GM12892 (cell line): Measurements from ENCODE around the gene SLC46A3.
"Not testable (repeated sequence)": the region's sequence is repeated elsewhere in the genome, so short reads cannot be mapped to it uniquely, and the experiment has no call there.

Experiments used
- DNase-seq: peaks from one replicate; pipeline ENCODE4 v3.0.0; 2011; ENCODE audit not compliant: insufficient read length
- FAIRE-seq: peaks from 2 replicates; lab custom pipeline; 2011; peaks lifted over from hg19 to GRCh38; lab: Jason Lieb, UNC
- POLR2A ChIP-seq: IDR thresholded peaks from 2 replicates; pipeline ENCODE4 v1.6.1; 2011; ENCODE audit warnings: low read depth, low read length, control low read depth
- POLR2AphosphoS5 ChIP-seq: IDR thresholded peaks from 2 replicates; pipeline ENCODE4 v1.6.1; 2011; ENCODE audit warnings: low read depth, low read length, control low read depth
- TAF1 ChIP-seq: IDR thresholded peaks from 2 replicates; pipeline ENCODE4 v1.6.1; 2011; ENCODE audit warnings: low read depth, mild to moderate bottlenecking, control low read depth, low read length, borderline replicate concordance

The SLC46A3 gene

GRCh38 chr13:28746287-28746612 is 27.5 kb upstream of the SLC46A3 start:
- DNase-seq (no peak), FAIRE-seq (no peak)
- no peak for TF ChIP-seq POLR2A

- no peak for DNase-seq
- FAIRE-seq: no peak
- TF ChIP-seq POLR2A (no peak), POLR2AphosphoS5 (no peak), TAF1 (no peak)
Measured at GRCh38 chr13:28744656-28745055, 25.9 kb upstream of the SLC46A3 start.

- TF ChIP-seq POLR2AphosphoS5 (no peak), TAF1 (no peak), POLR2A (no peak)
- DNase-seq (no peak), FAIRE-seq (no peak)
Measured at GRCh38 chr13:28744091-28744536, 25.3 kb upstream of the SLC46A3 start.

DNA sequence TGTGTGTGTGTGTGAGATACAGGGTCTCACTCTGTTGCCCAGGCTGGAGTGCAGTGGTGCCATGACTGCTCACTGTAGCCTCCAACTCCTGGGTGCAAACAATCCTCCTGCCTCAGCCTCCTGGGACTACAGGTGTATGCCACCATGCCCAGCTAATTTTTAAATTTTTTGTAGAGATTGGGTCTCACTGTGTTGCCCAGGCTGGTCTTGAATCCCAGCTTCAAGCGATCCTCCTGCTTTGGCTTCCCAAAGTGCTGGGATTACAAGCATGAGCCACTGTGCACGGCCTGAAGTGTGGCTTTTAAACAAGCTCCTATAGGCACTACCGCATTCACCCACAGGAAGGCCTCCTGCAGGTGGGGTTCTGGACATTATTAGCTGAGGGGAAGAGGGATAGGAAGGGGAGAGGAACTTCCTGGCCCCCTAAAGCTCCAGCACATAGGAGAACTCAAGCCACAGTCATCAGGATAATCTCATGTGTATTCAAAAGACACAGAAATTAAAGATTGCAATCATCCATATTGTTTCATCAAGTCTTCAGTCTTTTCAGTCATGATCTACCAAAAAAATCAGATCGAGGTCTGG is 24.8 kb upstream of the SLC46A3 start:
- FAIRE-seq (no peak), DNase-seq (no peak)
- TF ChIP-seq TAF1 (no peak), POLR2A (no peak), POLR2AphosphoS5 (no peak)

GRCh38 chr13:28743020-28743419 is 24.2 kb upstream of the SLC46A3 start:
- DNase-seq (no peak), FAIRE-seq (no peak)
- TF ChIP-seq POLR2AphosphoS5 (no peak), TAF1 (no peak), POLR2A (no peak)

DNA sequence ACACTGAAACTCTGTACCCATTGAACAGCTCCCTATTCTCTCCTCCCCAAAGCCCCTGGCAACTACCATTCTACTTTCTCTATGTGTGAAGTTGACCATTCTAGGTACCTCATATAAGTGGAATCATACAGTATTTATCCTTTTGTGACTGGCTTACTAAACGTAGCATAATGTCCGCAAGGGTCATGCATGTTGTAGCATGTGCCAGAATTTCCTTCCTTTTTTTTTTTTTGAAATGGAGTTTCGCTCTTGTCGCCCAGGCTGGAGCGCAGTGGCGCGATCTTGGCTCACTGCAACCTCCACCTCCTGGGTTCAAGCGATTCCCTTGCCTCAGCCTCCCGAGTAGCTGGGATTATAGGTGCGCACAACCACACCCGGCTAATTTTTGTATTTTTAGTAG is 23.7 kb upstream of the SLC46A3 start:
- FAIRE-seq, DNase-seq: not testable (repeated sequence)

- TF ChIP-seq POLR2AphosphoS5: no peak
- TF ChIP-seq POLR2A: no peak
- no peak for TF ChIP-seq TAF1
- FAIRE-seq: no peak
- DNase-seq: no peak
Measured at GRCh38 chr13:28741084-28741491, 22.3 kb upstream of the SLC46A3 start.

DNA sequence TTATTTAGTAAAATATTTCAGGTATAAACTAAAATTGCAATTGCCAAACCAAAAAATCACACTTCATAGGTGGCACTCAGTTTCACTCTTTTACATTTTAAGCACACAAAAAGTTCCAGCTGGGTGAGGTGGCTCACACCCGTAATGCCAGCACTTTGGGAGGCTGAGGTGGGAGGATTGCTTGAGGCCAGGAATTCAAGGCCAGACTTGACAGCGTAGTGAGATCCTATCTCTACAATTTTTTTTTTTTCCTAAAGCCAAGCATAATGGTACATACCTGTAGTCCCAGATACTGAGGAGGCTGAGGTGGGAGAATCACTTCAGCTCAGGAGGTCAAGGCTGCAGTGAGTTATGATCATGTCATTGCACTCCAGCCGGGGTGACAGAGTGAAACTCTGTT is 20.6 kb upstream of the SLC46A3 start:
- FAIRE-seq: no peak
- TF ChIP-seq TAF1: no peak
- no peak for TF ChIP-seq POLR2A
- no peak for TF ChIP-seq POLR2AphosphoS5
- DNase-seq: no peak

- DNase-seq: no peak
- FAIRE-seq: no peak
- no peak for TF ChIP-seq POLR2AphosphoS5
- no peak for TF ChIP-seq TAF1
- TF ChIP-seq POLR2A: no peak
Measured at GRCh38 chr13:28735481-28736029, 16.8 kb upstream of the SLC46A3 start.

DNA sequence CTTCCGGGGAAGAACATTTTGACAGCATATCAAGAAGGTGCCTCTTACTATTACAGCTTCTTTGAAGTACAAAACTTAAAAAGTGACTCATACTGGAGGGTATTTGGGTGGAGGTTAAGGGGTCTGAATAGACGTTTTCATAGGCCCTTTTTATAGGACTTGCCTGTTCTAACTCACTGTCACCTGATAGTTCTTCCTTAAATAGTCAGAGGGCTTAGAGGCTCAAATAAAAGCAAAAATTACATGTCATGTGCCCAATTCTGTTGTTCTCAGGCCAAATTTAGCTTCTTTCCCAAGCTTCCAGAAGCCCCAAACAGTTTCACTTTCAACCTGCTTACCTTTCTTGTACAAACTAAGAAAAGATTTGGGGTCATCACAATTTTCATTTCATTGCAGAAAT is 16.1 kb upstream of the SLC46A3 start:
- no peak for DNase-seq
- no peak for FAIRE-seq
- TF ChIP-seq POLR2A: no peak
- TF ChIP-seq POLR2AphosphoS5: no peak
- no peak for TF ChIP-seq TAF1

- no peak for FAIRE-seq
- TF ChIP-seq TAF1 (no peak), POLR2AphosphoS5 (no peak), POLR2A (no peak)
- no peak for DNase-seq
Measured at GRCh38 chr13:28730762-28731161, 12.0 kb upstream of the SLC46A3 start.

DNA sequence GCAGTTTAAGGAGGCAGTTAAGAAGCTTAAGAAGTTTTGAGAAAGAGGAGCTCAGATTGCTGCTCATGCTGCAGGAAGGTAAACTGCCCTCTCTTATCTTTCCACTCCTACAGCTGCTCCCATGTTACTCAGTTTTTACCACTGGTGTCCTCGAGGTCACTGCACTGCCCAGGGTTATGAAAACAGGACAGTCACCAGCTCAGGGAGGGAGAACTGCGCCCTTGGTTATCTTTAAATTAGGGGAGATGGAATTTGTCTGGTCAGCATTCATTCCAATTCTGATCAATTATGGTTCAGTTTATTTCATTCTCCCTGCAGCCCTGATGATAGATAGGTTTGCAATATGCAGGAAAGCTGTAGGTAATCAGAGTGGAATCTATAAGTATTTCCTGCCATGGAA is 10.8 kb upstream of the SLC46A3 start:
- TF ChIP-seq POLR2AphosphoS5 (no peak), POLR2A (no peak), TAF1 (no peak)
- DNase-seq: no peak
- FAIRE-seq: no peak
